H1 (cell line): ENCODE measurements around the gene PXN. TPM values are rescaled to one million over a fixed set of nuclear protein-coding genes. Genes with fewer than 3 reads are reported as not detected.

ENCODE experiments used
- CTCF ChIA-PET: fragments of 300-600 bp; sonication (Branson Sonifier 250); formaldehyde crosslinking; loops from one replicate; lab custom pipeline; 2021; ENCODE audit not compliant: partially characterized antibody; lab: Charles Lee
- POLR2A ChIA-PET: fragments of 300-600 bp; sonication (Branson Sonifier 250); formaldehyde crosslinking; loops from one replicate; lab custom pipeline; 2021; ENCODE audit warnings: inconsistent platforms; ENCODE audit not compliant: partially characterized antibody; lab: Charles Lee
- DNase-seq, 2 experiments: peaks; one replicate each; pipeline versions ENCODE4 v3.0.0 to v3.0.0-alpha.2; 2010 to 2022; ENCODE audit warnings: low spot score in 2 of 2, low read depth in 1 of 2, mixed read lengths in 1 of 2
- FAIRE-seq: peaks from 2 replicates; lab custom pipeline; 2011; peaks lifted over from hg19 to GRCh38; lab: Jason Lieb, UNC
- H2AFZ ChIP-seq: 2 replicates; pipeline ENCODE4 v1.8.1; 2012; ENCODE audit warnings: low read length, inconsistent platforms
- H2AK5ac ChIP-seq: 2 replicates; pipeline ENCODE4 v1.6.1; 2013; ENCODE audit warnings: low read depth, low read length
- H2BK120ac ChIP-seq: replicated peaks from 2 replicates; pipeline ENCODE3; 2013; ENCODE audit warnings: low read depth, low read length, inconsistent platforms
- H2BK12ac ChIP-seq: 2 replicates; pipeline ENCODE4 v1.6.1; 2013; ENCODE audit warnings: low read depth, low read length
- H2BK15ac ChIP-seq: 2 replicates; pipeline ENCODE4 v1.6.1; 2013; ENCODE audit warnings: low read length
- H2BK20ac ChIP-seq: 2 replicates; pipeline ENCODE4 v1.6.1; 2013; ENCODE audit warnings: low read length
- H2BK5ac ChIP-seq: 2 replicates; pipeline ENCODE4 v1.6.1; 2013; ENCODE audit warnings: low read depth, low read length
- H3K14ac ChIP-seq: 2 replicates; pipeline ENCODE4 v1.6.1; 2013; ENCODE audit warnings: inconsistent platforms; ENCODE audit not compliant: insufficient read length
- H3K18ac ChIP-seq: 2 replicates; pipeline ENCODE4 v1.6.1; 2013; ENCODE audit warnings: low read length; ENCODE audit errors: extremely low read depth
- H3K23ac ChIP-seq: 2 replicates; pipeline ENCODE4 v1.6.1; 2013; ENCODE audit warnings: inconsistent platforms; ENCODE audit not compliant: insufficient read length
- H3K23me2 ChIP-seq: 2 replicates; pipeline ENCODE4 v1.6.1; 2013; ENCODE audit warnings: low read depth, low read length
- H3K27ac ChIP-seq: 2 replicates; pipeline ENCODE4 v1.6.1; 2011; ENCODE audit warnings: low read depth, low read length, inconsistent platforms
- H3K27me3 ChIP-seq, 4 experiments: replicated peaks in 1 of 4; 1 replicate in 1 of 4; 2 replicates in 3 of 4; pipeline versions ENCODE4 v1.6.1 to v1.8.1; 2011 to 2013; ENCODE audit warnings: low read length in 3 of 4, mild to moderate bottlenecking in 3 of 4, inconsistent platforms in 2 of 4, mixed read lengths in 2 of 4, moderate library complexity in 1 of 4; ENCODE audit not compliant: control insufficient read depth in 3 of 4, insufficient read depth in 3 of 4; ENCODE audit errors: extremely low read depth in 1 of 4
- H3K36me3 ChIP-seq, 4 experiments: 2 replicates each; pipeline versions ENCODE4 v1.6.1 to v1.8.1; 2011 to 2013; ENCODE audit warnings: mild to moderate bottlenecking in 4 of 4, low read length in 3 of 4, moderate library complexity in 2 of 4, control low read depth in 1 of 4, inconsistent platforms in 1 of 4; ENCODE audit not compliant: insufficient read depth in 4 of 4, control insufficient read depth in 2 of 4
- H3K4ac ChIP-seq: replicated peaks from 2 replicates; pipeline ENCODE3; 2013; ENCODE audit warnings: low read length, low read depth, mixed read lengths, inconsistent platforms; ENCODE audit not compliant: insufficient read length
- H3K4me1 ChIP-seq, 4 experiments: replicated peaks in 1 of 4; 1 replicate in 1 of 4; 2 replicates in 3 of 4; pipeline versions ENCODE4 v1.6.1 to v1.8.1; 2011 to 2013; ENCODE audit warnings: low read length in 3 of 4, inconsistent platforms in 2 of 4, mixed read lengths in 1 of 4; ENCODE audit not compliant: insufficient read depth in 4 of 4, control insufficient read depth in 3 of 4
- H3K4me2 ChIP-seq, 2 experiments: 2 replicates each; pipeline versions ENCODE4 v1.6.1 to v1.8.1; 2011 to 2013; ENCODE audit warnings: low read depth in 2 of 2, low read length in 2 of 2, control low read depth in 1 of 2, inconsistent platforms in 1 of 2, mild to moderate bottlenecking in 1 of 2; ENCODE audit not compliant: insufficient read depth in 1 of 2
- H3K4me3 ChIP-seq, 4 experiments: fragments of 200-600, 300-600 bp in 1 of 4; sonication (generic), shearing (Covaris generic), sonication (Bioruptor Twin) in 1 of 4; 2 replicates each; pipeline versions ENCODE4 v1.5.1 to v1.8.1; 2011 to 2016; ENCODE audit warnings: low read length in 4 of 4, low read depth in 3 of 4, control low read depth in 2 of 4, inconsistent platforms in 2 of 4, mild to moderate bottlenecking in 2 of 4, mixed read lengths in 1 of 4, moderate library complexity in 1 of 4; ENCODE audit not compliant: insufficient read depth in 2 of 4; ENCODE audit errors: extremely low read depth in 1 of 4
- H3K56ac ChIP-seq: replicated peaks from 2 replicates; pipeline ENCODE3; 2013; ENCODE audit warnings: low read depth, mild to moderate bottlenecking, mixed read lengths, low read length, inconsistent platforms; ENCODE audit not compliant: insufficient read length
- H3K79me1 ChIP-seq: 2 replicates; pipeline ENCODE4 v1.6.1; 2013; ENCODE audit warnings: low read depth, low read length, control low read depth
- H3K79me2 ChIP-seq, 2 experiments: 2 replicates each; pipeline versions ENCODE4 v1.6.1 to v1.8.1; 2012 to 2013; ENCODE audit warnings: low read length in 2 of 2, mild to moderate bottlenecking in 2 of 2, inconsistent platforms in 1 of 2; ENCODE audit not compliant: insufficient read depth in 2 of 2, control insufficient read depth in 1 of 2
- H3K9ac ChIP-seq, 4 experiments: replicated peaks in 1 of 4; 1 replicate in 1 of 4; 2 replicates in 3 of 4; pipeline versions ENCODE4 v1.6.1 to v1.8.1; 2011 to 2013; ENCODE audit warnings: low read depth in 3 of 4, low read length in 3 of 4, control low read depth in 2 of 4, mild to moderate bottlenecking in 2 of 4, moderate library complexity in 2 of 4, inconsistent platforms in 1 of 4; ENCODE audit errors: extremely low read depth in 1 of 4
- H3K9me3 ChIP-seq, 2 experiments: 2 replicates each; pipeline versions ENCODE4 v1.6.1 to v1.8.1; 2012 to 2013; ENCODE audit warnings: mild to moderate bottlenecking in 2 of 2, moderate library complexity in 2 of 2, control low read depth in 1 of 2, inconsistent platforms in 1 of 2, low read depth in 1 of 2, low read length in 1 of 2, mixed read lengths in 1 of 2; ENCODE audit not compliant: insufficient read depth in 2 of 2
- H4K20me1 ChIP-seq, 2 experiments: replicated peaks in 1 of 2; 2 replicates each; pipeline versions ENCODE3 to v1.8.1; 2011 to 2013; ENCODE audit warnings: inconsistent platforms in 2 of 2, low read length in 2 of 2, mild to moderate bottlenecking in 1 of 2; ENCODE audit not compliant: insufficient read depth in 2 of 2, control insufficient read depth in 1 of 2
- H4K5ac ChIP-seq: 2 replicates; pipeline ENCODE4 v1.6.1; 2013; ENCODE audit warnings: low read length, low read depth, mixed read lengths, inconsistent platforms; ENCODE audit not compliant: insufficient read length
- H4K8ac ChIP-seq: 2 replicates; pipeline ENCODE4 v1.8.0; 2013; ENCODE audit warnings: mild to moderate bottlenecking, moderate library complexity, low read length, inconsistent platforms; ENCODE audit not compliant: insufficient read depth; ENCODE audit errors: extremely low read depth
- H4K91ac ChIP-seq: replicated peaks from 2 replicates; pipeline ENCODE3; 2013; ENCODE audit warnings: low read length, mixed read lengths, inconsistent platforms; ENCODE audit not compliant: insufficient read length
- BACH1 ChIP-seq: IDR thresholded peaks from 2 replicates; pipeline ENCODE4 v1.6.1; 2012; ENCODE audit warnings: low read length, improper control_type of control experiment
- CEBPB ChIP-seq: IDR thresholded peaks from 2 replicates; pipeline ENCODE4 v1.6.1; 2012; ENCODE audit warnings: low read depth, low read length
- EZH2 ChIP-seq: fragments of 200-600 bp; sonication (generic); IDR thresholded peaks from 2 replicates; pipeline ENCODE4 v1.7.1; 2012; ENCODE audit warnings: low read depth, mild to moderate bottlenecking, moderate library complexity, low read length, inconsistent platforms; ENCODE audit not compliant: severe bottlenecking
- KDM1A ChIP-seq: fragments of 200-600, 300-600 bp; sonication (generic); IDR thresholded peaks from 2 replicates; pipeline ENCODE4 v1.7.1; 2016; ENCODE audit warnings: mild to moderate bottlenecking, low read length, borderline replicate concordance
- KDM4A ChIP-seq: IDR thresholded peaks from one replicate; pipeline ENCODE4 v1.7.1; 2012; ENCODE audit warnings: low read depth, mild to moderate bottlenecking, moderate library complexity, low read length, inconsistent platforms; ENCODE audit not compliant: severe bottlenecking
- SIRT6 ChIP-seq: IDR thresholded peaks from one replicate; pipeline ENCODE4 v1.7.1; 2012; ENCODE audit warnings: low read length, inconsistent platforms
- TCF12 ChIP-seq: IDR thresholded peaks from 2 replicates; pipeline ENCODE4 v1.6.1; 2011; ENCODE audit warnings: low read depth, mild to moderate bottlenecking, low read length
- USF2 ChIP-seq: IDR thresholded peaks from 2 replicates; pipeline ENCODE4 v1.6.1; 2011; ENCODE audit warnings: low read length, improper control_type of control experiment
- ZNF274 ChIP-seq: IDR thresholded peaks from 2 replicates; pipeline ENCODE4 v1.7.0; 2012; ENCODE audit warnings: low read length, borderline replicate concordance; ENCODE audit errors: extremely low read depth
- WGBS, 2 experiments: shearing (Covaris generic) in 1 of 2; methylation state at CpG; one replicate each; pipeline versions ENCODE4 v1.1.6 to v1.1.7; 2013 to 2015; ENCODE audit warnings: low lambda C conversion rate in 2 of 2, mixed read lengths in 2 of 2, inconsistent platforms in 1 of 2, low coverage in 1 of 2, missing lambda C conversion rate in 1 of 2; ENCODE audit not compliant: insufficient replicate concordance in 2 of 2, insufficient coverage in 1 of 2, insufficient read length in 1 of 2; ENCODE audit errors: extremely low coverage in 1 of 2, missing lambda C conversion rate in 1 of 2; 5-methylcytosine and 5-hydroxymethylcytosine counted together
- polyA plus RNA-seq, 7 experiments: library from polyadenylated mRNA; depleted of rRNA in 3 of 7; stranded (reverse) in 5 of 7; unstranded in 2 of 7; fragments of >200 nt in 5 of 7; fragments of 200-250 nt in 2 of 7; gene quantifications; 1 replicate in 5 of 7; 2 replicates in 1 of 7; 4 replicates in 1 of 7; pipeline versions ENCODE4 v1.2.1 to v1.2.3, GENCODE V29; 2011 to 2013; ENCODE audit warnings: missing spikeins in 2 of 7, mixed read lengths in 2 of 7
- total RNA-seq: library from RNA; stranded (reverse); fragmentation: NEBNext Ultra II Directional; extraction: Animal tissue kit (Norgen Biotek cat#: 25700); gene quantifications from 2 replicates; pipeline ENCODE4 v1.2.1, GENCODE V29; 2021

The PXN gene
- total and polyA plus RNA-seq, 2 of the 8 experiments (the other 6 are each of a cell fraction or from before 2014, with no cell fraction given) = 51.0 to 105 TPM

DNA sequence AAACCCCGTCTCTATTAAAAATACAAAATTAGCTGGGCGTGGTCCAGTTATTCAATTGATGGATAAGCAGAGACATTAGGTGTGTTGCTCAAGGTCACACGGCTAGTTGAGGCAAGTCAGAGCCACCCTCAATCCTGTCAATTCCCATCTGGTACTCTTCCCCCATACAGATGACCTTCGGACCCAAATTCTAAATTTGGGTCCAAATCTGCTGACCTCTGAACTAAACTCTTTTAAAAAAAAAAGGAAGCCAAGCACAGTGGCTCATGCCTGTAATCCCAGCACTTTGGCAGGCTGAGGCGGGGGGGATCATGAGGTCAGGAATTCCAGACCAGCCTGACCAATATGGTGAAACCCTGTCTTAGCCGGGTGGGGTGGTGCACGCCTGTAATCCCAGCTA, 94.9 kb downstream of the PXN start:
- Histone ChIP-seq H3K18ac (no peak overlapping the region), H3K4me3 (no peak overlapping the region), H3K4me2 (no peak overlapping the region), H4K5ac (no peak overlapping the region), H3K56ac (no peak overlapping the region), H2BK20ac (no peak overlapping the region), H4K20me1 (peaks cover 0 to 9% of the 10 kb centered on the region in 2 experiments), H4K8ac (no peak overlapping the region), H3K79me1 (no peaks in the 10 kb centered on the region; the same call in 1 of the 2 replicates), H3K4ac (no peak overlapping the region), H3K4me1 (no peaks in the 10 kb centered on the region), H3K79me2 (no peaks in the 10 kb centered on the region)
- POLR2A ChIA-PET = interaction anchor here (1.1 to 20.9 kb wide), 4 partner anchors 10 to 33 kb away, joined by 3 to 358 read pairs (median 18); partner anchors contain the start of genes GCN1 and RPLP0
- no peak for DNase-seq
- no peak for TF ChIP-seq BACH1
- TF ChIP-seq EZH2 = no peak
- no peak for TF ChIP-seq USF2
- TF ChIP-seq KDM1A = no peak
- TF ChIP-seq KDM4A = no peak
- no peak for TF ChIP-seq SIRT6
- no peak for TF ChIP-seq ZNF274
- no peak for TF ChIP-seq TCF12
- TF ChIP-seq CEBPB = no peak
- TF ChIP-seq, all 59 proteins: peak for 0
- Histone ChIP-seq H3K9me3 (no peaks in the 10 kb centered on the region), H2BK15ac (no peak overlapping the region), H3K23ac (no peak overlapping the region), H2AFZ (no peak overlapping the region), H3K9ac (no peak overlapping the region), H3K36me3 (peaks cover 37 to 74% (median 62%) of the 10 kb centered on the region in 4 experiments), H3K14ac (no peak overlapping the region), H2AK5ac (no peak overlapping the region), H2BK120ac (no peak overlapping the region), H3K27me3 (no peaks in the 10 kb centered on the region), H3K23me2 (no peaks in the 10 kb centered on the region), H3K27ac (no peak overlapping the region), H2BK5ac (no peak overlapping the region), H4K91ac (no peak overlapping the region), H2BK12ac (no peak overlapping the region)
- CTCF ChIA-PET = interaction anchor here (0.6 kb wide), 1 partner anchor 188 kb away, joined by 3 read pairs; no protein-coding TSS in a partner anchor
- WGBS, 2 experiments = 98% methylated on average over 7 of the region's 7 CpGs; no CpG with 5 or more reads in 1 of the 2 experiments
- no peak for FAIRE-seq
